GM18508 (cell line): ENCODE results near the gene EFNA2.

Experiments used
- ATAC-seq: cut with Tn5 transposase; IDR thresholded peaks from one replicate; pipeline ENCODE4 v1.9.1; 2021; ENCODE audit warnings: moderate number of reproducible peaks; ENCODE audit not compliant: insufficient read depth, unreplicated experiment

The EFNA2 gene

DNA sequence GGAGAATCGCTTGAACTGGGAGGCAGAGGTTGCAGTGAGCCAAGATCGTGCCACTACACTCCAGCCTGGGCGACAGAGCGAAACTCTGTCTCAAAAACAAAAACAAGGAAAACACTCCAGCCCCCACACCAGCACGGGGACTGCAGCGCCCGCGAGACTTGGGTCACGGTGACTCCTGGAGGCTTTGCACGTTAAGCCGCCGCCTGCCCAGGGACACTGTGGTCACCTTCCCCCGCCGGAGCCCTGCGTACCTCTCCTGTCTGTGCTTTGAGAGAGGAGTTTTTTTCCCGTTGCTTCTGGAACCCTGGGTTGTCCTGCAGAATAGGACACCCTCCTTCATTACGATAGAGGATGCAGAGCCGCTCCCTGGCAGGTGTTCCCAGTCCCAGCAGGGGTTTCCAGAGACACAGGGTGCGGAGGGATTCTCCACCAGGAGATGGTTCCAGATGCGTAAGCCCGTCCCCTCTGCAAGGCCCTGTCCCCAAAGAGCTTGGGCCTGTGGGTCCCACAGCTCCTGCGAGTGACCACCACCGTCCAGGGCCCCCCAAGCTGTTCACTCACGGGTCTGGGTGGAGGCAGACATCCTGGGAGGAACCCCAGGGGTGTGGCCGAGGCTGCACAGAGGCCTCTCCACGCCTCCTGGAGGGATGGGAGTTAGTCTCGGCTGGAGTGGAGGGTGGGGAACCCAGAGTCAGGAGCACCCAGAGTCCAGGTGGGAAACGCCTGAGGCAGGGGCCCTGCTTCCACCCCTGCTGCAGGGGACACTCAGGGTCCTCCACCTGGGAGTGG, 55.2 kb downstream of the EFNA2 start:
- ATAC-seq, result no peak

DNA sequence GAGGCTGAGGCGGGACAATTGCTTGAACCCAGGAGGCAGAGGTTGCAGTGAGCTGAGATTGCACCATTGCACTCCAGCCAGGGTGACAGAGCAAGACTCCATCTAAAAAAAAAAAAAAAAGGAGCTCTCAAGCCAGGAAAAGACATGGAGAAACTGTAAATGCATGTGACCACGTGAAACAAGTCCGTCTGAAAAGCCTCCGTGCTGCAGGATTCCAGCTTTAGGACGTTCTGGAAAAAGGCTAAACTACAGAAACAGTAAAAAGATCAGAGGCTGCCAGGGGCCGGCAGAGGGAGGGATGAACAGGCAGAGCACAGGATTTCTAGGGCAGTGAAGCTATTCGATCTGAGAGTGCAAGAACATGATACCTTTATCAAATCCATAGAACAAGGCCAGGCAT, 57.4 kb downstream of the EFNA2 start:
- ATAC-seq, result no peak

DNA sequence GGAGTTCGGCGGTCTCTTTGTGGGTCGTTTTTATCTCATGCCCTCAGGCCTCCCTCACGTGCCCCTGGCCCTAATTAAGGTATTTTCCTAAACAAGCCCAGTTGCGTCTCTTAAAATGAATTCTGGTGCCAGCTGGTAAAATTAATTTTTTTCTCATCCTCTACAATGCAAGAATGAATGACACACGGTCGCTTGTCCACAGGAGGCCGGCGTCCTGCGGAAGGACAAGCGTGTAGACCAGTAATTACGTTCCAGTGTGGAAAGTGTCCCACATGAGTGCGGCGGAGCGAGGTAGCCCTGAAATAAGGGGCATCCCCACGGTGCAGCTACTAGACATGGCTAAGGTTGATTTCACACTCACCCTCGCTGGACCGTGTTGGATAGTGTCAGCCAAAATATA, 63.5 kb downstream of the EFNA2 start:
- ATAC-seq, result no peak

DNA sequence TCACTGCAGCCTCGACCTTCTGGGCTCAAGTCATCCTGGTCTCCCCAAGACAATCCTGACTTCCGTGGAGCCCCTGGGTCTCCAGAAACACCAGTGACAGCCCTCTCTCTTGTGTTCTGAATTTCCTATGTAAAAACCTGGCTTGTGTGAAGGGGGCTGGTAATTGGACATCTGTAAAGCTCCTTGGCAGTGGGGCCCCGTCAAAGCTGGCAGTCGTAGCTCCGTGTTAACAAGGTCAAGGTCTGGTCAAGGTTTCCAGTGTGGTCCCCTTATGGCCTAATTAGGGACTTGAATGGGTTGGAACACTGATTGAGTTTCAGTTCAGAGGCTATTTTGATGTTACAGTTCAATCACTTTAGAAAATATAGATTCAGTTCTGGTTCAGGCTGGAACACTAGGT, 65.2 kb downstream of the EFNA2 start:
- ATAC-seq, result no peak
